ENCODE results near the gene SSH2. TPM values are rescaled to one million over a fixed set of nuclear protein-coding genes. Genes with fewer than 3 reads are reported as not detected.

The SSH2 gene
- total and polyA plus RNA-seq, 2 donors from 2014 or later, result 19.7 to 62.5 TPM

DNA sequence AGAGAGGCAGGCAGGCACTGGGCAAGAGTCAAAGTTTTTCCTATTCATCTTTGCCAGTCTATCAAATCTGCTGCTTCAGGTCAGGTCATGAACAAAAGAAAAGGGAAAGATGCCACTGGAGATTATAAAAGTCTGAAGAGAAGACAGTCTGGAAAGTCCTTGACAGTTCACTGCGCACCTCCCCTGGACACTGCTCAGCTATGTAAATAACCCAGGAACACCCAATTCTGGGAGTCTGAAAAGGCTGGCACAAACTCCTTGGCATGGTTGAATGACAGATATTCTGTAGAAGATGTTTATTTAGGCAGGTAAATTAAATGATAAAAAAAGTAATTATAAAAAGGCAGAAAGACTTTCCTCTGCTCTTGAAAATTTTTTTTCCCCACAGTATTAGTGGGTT is 302.1 kb downstream of the SSH2 start:
- no peak for TF ChIP-seq CTCF (IDR thresholded peaks at IDR 0.05; ENCODE audit: borderline replicate concordance, extremely low read depth, insufficient read depth)
- peaks cover 0 to 1% (median 0%) of the 10 kb centered on the region in 3 donors for H3K4me1 ChIP-seq (ENCODE audit: control insufficient read depth in 2 of 3, insufficient read depth in 2 of 3, low read depth in 1 of 3, low read length in 3 of 3)
- H3K9ac ChIP-seq (ENCODE audit: low read length in 3 of 3), result no peak overlapping the region
- H3K9me3 ChIP-seq (ENCODE audit: control insufficient read depth in 2 of 3, insufficient read depth in 1 of 3, low read length in 3 of 3), result no peaks in the 10 kb centered on the region
- no peaks in the 10 kb centered on the region for H3K27me3 ChIP-seq (ENCODE audit: control insufficient read depth, insufficient read depth, low read length)
- no peak for FAIRE-seq
- intact Hi-C loops (cut with DNase I), result no loop called here
- H3K4me3 ChIP-seq (ENCODE audit: low read length in 3 of 3), result no peak overlapping the region
- no peak for DNase-seq
- H3K36me3 ChIP-seq (ENCODE audit: control insufficient read depth in 2 of 3, insufficient read depth in 3 of 3, low read length in 3 of 3), result peaks cover 0 to 22% (median 13%) of the 10 kb centered on the region in 3 donors
- H3K27ac ChIP-seq (ENCODE audit: low read depth in 2 of 2, low read length in 2 of 2), result no peak overlapping the region

GRCh38 chr17:29625037-29625750 is 304.8 kb downstream of the SSH2 start:
- H3K9ac ChIP-seq (ENCODE audit: low read length in 3 of 3), result no peak overlapping the region
- intact Hi-C loops (cut with DNase I), result no loop called here
- no peak for TF ChIP-seq CTCF (IDR thresholded peaks at IDR 0.05; ENCODE audit: borderline replicate concordance, extremely low read depth, insufficient read depth)
- H3K4me1 ChIP-seq (ENCODE audit: control insufficient read depth in 2 of 3, insufficient read depth in 2 of 3, low read depth in 1 of 3, low read length in 3 of 3), result peaks cover 0 to 7% (median 0%) of the 10 kb centered on the region in 3 donors
- H3K27ac ChIP-seq (ENCODE audit: low read depth in 2 of 2, low read length in 2 of 2), result no peak overlapping the region
- no peaks in the 10 kb centered on the region for H3K27me3 ChIP-seq (ENCODE audit: control insufficient read depth, insufficient read depth, low read length)
- H3K9me3 ChIP-seq (ENCODE audit: control insufficient read depth in 2 of 3, insufficient read depth in 1 of 3, low read length in 3 of 3), result no peaks in the 10 kb centered on the region
- no peak for DNase-seq
- FAIRE-seq, result no peak
- H3K36me3 ChIP-seq (ENCODE audit: control insufficient read depth in 2 of 3, insufficient read depth in 3 of 3, low read length in 3 of 3), result peaks cover 0 to 5% (median 0%) of the 10 kb centered on the region in 3 donors
- H3K4me3 ChIP-seq (ENCODE audit: low read length in 3 of 3), result no peak overlapping the region

DNA sequence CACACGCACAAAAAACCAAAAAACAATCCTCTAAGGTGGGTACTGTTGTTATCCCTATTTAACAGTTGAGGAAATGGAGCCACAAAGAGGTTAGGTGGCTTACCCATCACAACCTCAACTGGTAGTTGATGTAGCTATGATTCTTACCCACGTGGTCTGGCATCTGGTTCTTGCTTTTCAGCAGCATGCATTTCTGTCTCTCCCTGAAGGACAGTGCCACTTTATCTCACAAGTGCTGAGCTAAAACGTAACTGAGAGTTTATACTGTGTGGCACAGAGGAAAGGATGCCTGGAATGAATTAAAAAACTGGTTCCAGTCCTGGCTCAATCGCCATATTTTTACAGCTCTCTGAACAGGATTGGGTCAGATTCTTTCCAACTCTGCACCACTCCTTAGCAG is 305.4 kb downstream of the SSH2 start:
- intact Hi-C loops (cut with DNase I), result no loop called here
- no peak for TF ChIP-seq CTCF (IDR thresholded peaks at IDR 0.05; ENCODE audit: borderline replicate concordance, extremely low read depth, insufficient read depth)
- H3K27me3 ChIP-seq (ENCODE audit: control insufficient read depth, insufficient read depth, low read length), result no peaks in the 10 kb centered on the region
- no peak overlapping the region for H3K4me3 ChIP-seq (ENCODE audit: low read length in 3 of 3)
- no peaks in the 10 kb centered on the region for H3K9me3 ChIP-seq (ENCODE audit: control insufficient read depth in 2 of 3, insufficient read depth in 1 of 3, low read length in 3 of 3)
- H3K36me3 ChIP-seq (ENCODE audit: control insufficient read depth in 2 of 3, insufficient read depth in 3 of 3, low read length in 3 of 3), result peaks cover 0 to 5% (median 0%) of the 10 kb centered on the region in 3 donors
- DNase-seq, result no peak
- H3K27ac ChIP-seq (ENCODE audit: low read depth in 2 of 2, low read length in 2 of 2), result no peak overlapping the region
- peaks cover 0 to 7% (median 0%) of the 10 kb centered on the region in 3 donors for H3K4me1 ChIP-seq (ENCODE audit: control insufficient read depth in 2 of 3, insufficient read depth in 2 of 3, low read depth in 1 of 3, low read length in 3 of 3)
- FAIRE-seq, result no peak
- no peak overlapping the region for H3K9ac ChIP-seq (ENCODE audit: low read length in 3 of 3)

Measured in kidney (tissue), 14 donors.